Measurements from ENCODE around the gene COX5A.

The COX5A gene

GRCh38 chr15:74962219-74962618, 24.3 kb upstream of the COX5A start:
- DNase-seq (ENCODE audit: extremely low spot score) = no peak
- ChIA-PET CTCF (interaction anchor here (1.0 to 6.1 kb wide), 2 partner anchors 11 to 51 kb away, joined by 3 to 22 read pairs; no protein-coding TSS in a partner anchor), POLR2A (interaction anchor here (1.1 to 3.9 kb wide), 3 partner anchors 24 to 61 kb away, joined by 6 to 19 read pairs (median 7); partner anchors contain the start of genes COX5A, PPCDC and SCAMP5)
- TF ChIP-seq ZNF384 (IDR thresholded peaks at IDR 0.05) = no peak
- TF ChIP-seq LEF1 (IDR thresholded peaks at IDR 0.05; ENCODE audit: borderline replicate concordance) = no peak
- no peak for TF ChIP-seq PKNOX1 (IDR thresholded peaks at IDR 0.05)
- TF ChIP-seq CTBP1 (IDR thresholded peaks at IDR 0.05; ENCODE audit: borderline replicate concordance) = no peak
- TF ChIP-seq ELF4 (IDR thresholded peaks at IDR 0.05) = no peak
- TF ChIP-seq FOXA1 (IDR thresholded peaks at IDR 0.05) = no peak
- no peak for TF ChIP-seq SP1 (IDR thresholded peaks at IDR 0.05)
- TF ChIP-seq FOXK2 (IDR thresholded peaks at IDR 0.05) = no peak
- no peak for TF ChIP-seq ARNT (IDR thresholded peaks at IDR 0.05)
- TF ChIP-seq TARDBP (IDR thresholded peaks at IDR 0.05) = no peak
- no peak for TF ChIP-seq BHLHE40 (IDR thresholded peaks at IDR 0.05; ENCODE audit: borderline replicate concordance)
- no peak for TF ChIP-seq FOXM1 (IDR thresholded peaks at IDR 0.05; ENCODE audit: borderline replicate concordance)
- TF ChIP-seq NFRKB (IDR thresholded peaks at IDR 0.05) = no peak
- no peak for TF ChIP-seq L3MBTL2 (conservative IDR thresholded peaks at IDR 0.05)
- no peak for TF ChIP-seq SUZ12 (IDR thresholded peaks at IDR 0.05)
- TF ChIP-seq HDGF (IDR thresholded peaks at IDR 0.05; ENCODE audit: borderline replicate concordance) = no peak

- no peak for TF ChIP-seq FOXA1 (IDR thresholded peaks at IDR 0.05)
- TF ChIP-seq ZNF384 (IDR thresholded peaks at IDR 0.05) = no peak
- no peak for TF ChIP-seq BHLHE40 (IDR thresholded peaks at IDR 0.05; ENCODE audit: borderline replicate concordance)
- TF ChIP-seq NFRKB (IDR thresholded peaks at IDR 0.05) = no peak
- no peak for TF ChIP-seq CTBP1 (IDR thresholded peaks at IDR 0.05; ENCODE audit: borderline replicate concordance)
- TF ChIP-seq L3MBTL2 (conservative IDR thresholded peaks at IDR 0.05) = no peak
- no peak for TF ChIP-seq ELF4 (IDR thresholded peaks at IDR 0.05)
- no peak for TF ChIP-seq SP1 (IDR thresholded peaks at IDR 0.05)
- TF ChIP-seq FOXM1 (IDR thresholded peaks at IDR 0.05; ENCODE audit: borderline replicate concordance) = no peak
- no peak for TF ChIP-seq SUZ12 (IDR thresholded peaks at IDR 0.05)
- no peak for TF ChIP-seq LEF1 (IDR thresholded peaks at IDR 0.05; ENCODE audit: borderline replicate concordance)
- TF ChIP-seq PKNOX1 (IDR thresholded peaks at IDR 0.05) = no peak
- TF ChIP-seq FOXK2 (IDR thresholded peaks at IDR 0.05) = no peak
- no peak for TF ChIP-seq HDGF (IDR thresholded peaks at IDR 0.05; ENCODE audit: borderline replicate concordance)
- POLR2A ChIA-PET = interaction anchor here (1.1 to 3.9 kb wide), 2 partner anchors 34 to 62 kb away, joined by 7 to 19 read pairs; partner anchors contain the start of genes PPCDC and SCAMP5
- no peak for DNase-seq (ENCODE audit: extremely low spot score)
- CTCF ChIA-PET = interaction anchor here (6.1 kb wide), 1 partner anchor 11 kb away, joined by 22 read pairs; no protein-coding TSS in a partner anchor
Measured at GRCh38 chr15:74961616-74962015, 23.7 kb upstream of the COX5A start.

- CTCF ChIA-PET = interaction anchor here (0.9 to 6.1 kb wide), 2 partner anchors 10 to 23 kb away, joined by 3 to 22 read pairs; partner anchors contain the start of gene COX5A
- TF ChIP-seq TARDBP (IDR thresholded peaks at IDR 0.05) (no peak), SP1 (IDR thresholded peaks at IDR 0.05) (no peak), SUZ12 (IDR thresholded peaks at IDR 0.05) (no peak), FOXM1 (IDR thresholded peaks at IDR 0.05; ENCODE audit: borderline replicate concordance) (no peak), NFRKB (IDR thresholded peaks at IDR 0.05) (no peak), ZNF384 (IDR thresholded peaks at IDR 0.05) (no peak), L3MBTL2 (conservative IDR thresholded peaks at IDR 0.05) (no peak), CTBP1 (IDR thresholded peaks at IDR 0.05; ENCODE audit: borderline replicate concordance) (no peak), FOXA1 (IDR thresholded peaks at IDR 0.05) (no peak), BHLHE40 (IDR thresholded peaks at IDR 0.05; ENCODE audit: borderline replicate concordance) (no peak), LEF1 (IDR thresholded peaks at IDR 0.05; ENCODE audit: borderline replicate concordance) (no peak), ARNT (IDR thresholded peaks at IDR 0.05) (no peak)
- POLR2A ChIA-PET = interaction anchor here (1.5 to 3.9 kb wide), 3 partner anchors 10 to 55 kb away, joined by 3 to 19 read pairs (median 5); partner anchors contain the start of genes FAM219B and SCAMP5
- no peak for DNase-seq (ENCODE audit: extremely low spot score)
Measured at GRCh38 chr15:74960995-74961588, 23.2 kb upstream of the COX5A start.

GRCh38 chr15:74960286-74960685, 22.4 kb upstream of the COX5A start:
- POLR2A ChIA-PET = interaction anchor here (0.9 to 3.9 kb wide), 6 partner anchors 9 to 387 kb away, joined by 3 to 19 read pairs (median 3); partner anchors contain the start of genes COX5A, FAM219B and SCAMP5
- no peak for DNase-seq (ENCODE audit: extremely low spot score)
- TF ChIP-seq SP1 (IDR thresholded peaks at IDR 0.05) (no peak), ZNF384 (IDR thresholded peaks at IDR 0.05) (no peak), NFRKB (IDR thresholded peaks at IDR 0.05) (no peak), L3MBTL2 (conservative IDR thresholded peaks at IDR 0.05) (no peak), TARDBP (IDR thresholded peaks at IDR 0.05) (no peak), FOXM1 (IDR thresholded peaks at IDR 0.05; ENCODE audit: borderline replicate concordance) (no peak), PKNOX1 (IDR thresholded peaks at IDR 0.05) (no peak), BHLHE40 (IDR thresholded peaks at IDR 0.05; ENCODE audit: borderline replicate concordance) (no peak), FOXA1 (IDR thresholded peaks at IDR 0.05) (no peak), FOXK2 (IDR thresholded peaks at IDR 0.05) (no peak), SUZ12 (IDR thresholded peaks at IDR 0.05) (no peak), LEF1 (IDR thresholded peaks at IDR 0.05; ENCODE audit: borderline replicate concordance) (no peak), ARNT (IDR thresholded peaks at IDR 0.05) (no peak), ELF4 (IDR thresholded peaks at IDR 0.05) (no peak), HDGF (IDR thresholded peaks at IDR 0.05; ENCODE audit: borderline replicate concordance) (no peak), CTBP1 (IDR thresholded peaks at IDR 0.05; ENCODE audit: borderline replicate concordance) (no peak)
- CTCF ChIA-PET = interaction anchor here (0.9 to 6.1 kb wide), 2 partner anchors 9 to 22 kb away, joined by 3 to 22 read pairs; partner anchors contain the start of gene COX5A

GRCh38 chr15:74959586-74959939, 21.7 kb upstream of the COX5A start:
- DNase-seq (ENCODE audit: extremely low spot score) = no peak
- ChIA-PET POLR2A (interaction anchor here (0.9 to 3.9 kb wide), 6 partner anchors 9 to 388 kb away, joined by 3 to 19 read pairs (median 3); partner anchors contain the start of genes COX5A, FAM219B and SCAMP5), CTCF (interaction anchor here (6.1 kb wide), 1 partner anchor 9 kb away, joined by 22 read pairs; no protein-coding TSS in a partner anchor)
- no peak for TF ChIP-seq ZNF384 (IDR thresholded peaks at IDR 0.05)

Measured in HEK293T (cell line).